Activated CD4-positive, alpha-beta T cell treated with anti-CD3 and anti-CD28 coated beads for 48 hours (primary cell): ENCODE data around the gene WSCD2.

Experiments
- DNase-seq: peaks from one replicate; pipeline ENCODE4 v3.0.0-alpha.2; 2020

The WSCD2 gene

GRCh38 chr12:108128221-108129016 lies 669 bp upstream of the WSCD2 start:
- DNase-seq, result no peak

- no peak for DNase-seq
Measured at GRCh38 chr12:108131035-108131434, 1.9 kb downstream of the WSCD2 start.

GRCh38 chr12:108131657-108132126 lies 2.6 kb downstream of the WSCD2 start:
- no peak for DNase-seq

- no peak for DNase-seq
Measured at GRCh38 chr12:108133482-108133881, 4.4 kb downstream of the WSCD2 start.

- no peak for DNase-seq
Measured at GRCh38 chr12:108134744-108135143, 5.7 kb downstream of the WSCD2 start.

GRCh38 chr12:108135627-108136026 lies 6.5 kb downstream of the WSCD2 start:
- no peak for DNase-seq

- DNase-seq, result no peak
Measured at GRCh38 chr12:108136697-108137096, 7.6 kb downstream of the WSCD2 start.

GRCh38 chr12:108139454-108139853 lies 10.4 kb downstream of the WSCD2 start:
- DNase-seq, result no peak

GRCh38 chr12:108140501-108140900 lies 11.4 kb downstream of the WSCD2 start:
- no peak for DNase-seq

GRCh38 chr12:108141600-108142130 lies 12.6 kb downstream of the WSCD2 start:
- no peak for DNase-seq

GRCh38 chr12:108143144-108143543 lies 14.1 kb downstream of the WSCD2 start:
- no peak for DNase-seq

GRCh38 chr12:108144080-108144479 lies 15.0 kb downstream of the WSCD2 start:
- DNase-seq, result no peak

GRCh38 chr12:108145011-108145410 lies 15.9 kb downstream of the WSCD2 start:
- no peak for DNase-seq

GRCh38 chr12:108146035-108146893 lies 17.2 kb downstream of the WSCD2 start:
- no peak for DNase-seq

GRCh38 chr12:108147279-108147678 lies 18.2 kb downstream of the WSCD2 start:
- no peak for DNase-seq

- DNase-seq, result no peak
Measured at GRCh38 chr12:108148521-108149074, 19.5 kb downstream of the WSCD2 start.

GRCh38 chr12:108150436-108150835 lies 21.3 kb downstream of the WSCD2 start:
- no peak for DNase-seq

- no peak for DNase-seq
Measured at GRCh38 chr12:108151533-108152169, 22.6 kb downstream of the WSCD2 start.

GRCh38 chr12:108152170-108152538 lies 23.1 kb downstream of the WSCD2 start:
- no peak for DNase-seq

GRCh38 chr12:108156717-108157116 lies 27.6 kb downstream of the WSCD2 start:
- DNase-seq, result no peak

- no peak for DNase-seq
Measured at GRCh38 chr12:108157870-108158459, 28.9 kb downstream of the WSCD2 start.

GRCh38 chr12:108162207-108162606 lies 33.1 kb downstream of the WSCD2 start:
- no peak for DNase-seq
